Fibroblast of gingiva (primary cell): ENCODE data around the gene ZNF593OS.

Experiments used
- DNase-seq: peaks from one replicate; pipeline ENCODE4 v3.0.0-alpha.2; 2011; ENCODE audit warnings: low read depth

Gene ZNF593OS

DNA sequence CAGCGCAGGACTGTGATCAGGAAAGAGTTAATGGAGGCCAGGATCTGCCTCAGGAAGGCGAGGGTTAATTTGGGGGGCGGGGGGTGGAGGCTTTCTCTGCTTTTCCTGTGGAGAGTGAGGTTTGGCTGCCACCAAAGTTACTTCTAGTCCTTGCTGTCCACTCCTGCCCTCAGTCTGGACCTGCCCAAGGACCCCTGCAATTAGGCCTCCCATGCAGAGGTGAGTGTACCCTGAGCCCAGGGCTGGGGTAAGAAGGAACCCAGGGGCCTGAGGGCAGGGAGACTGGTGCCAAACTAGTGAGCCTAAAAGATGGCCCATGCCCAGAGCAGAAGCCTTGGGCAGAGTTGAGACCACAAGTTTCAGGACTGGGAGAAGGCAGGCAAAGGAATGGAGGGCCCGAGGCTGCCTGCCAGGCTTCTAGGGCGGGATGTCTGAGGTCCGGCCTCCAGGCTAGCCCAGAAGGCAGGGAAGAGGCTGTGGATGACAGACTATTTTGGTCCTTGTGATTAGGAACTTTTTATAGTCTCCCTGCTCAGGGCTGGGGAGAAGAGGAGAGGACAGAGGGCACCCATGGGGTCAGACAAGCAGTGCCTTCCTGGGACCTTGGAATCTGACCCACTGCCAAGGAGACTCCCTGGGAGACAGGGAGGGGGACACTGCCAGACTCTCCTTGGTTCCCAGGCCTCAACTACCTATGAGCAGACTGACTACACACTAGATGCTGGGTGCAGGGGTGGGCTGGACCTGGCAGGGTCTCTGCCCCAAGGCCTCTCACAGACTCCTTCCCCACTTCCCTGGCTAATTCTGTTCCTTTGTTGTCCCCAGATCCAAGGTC is 12.5 kb downstream of the ZNF593OS start, which contains the start of gene FAM110D:
Gene FAM110D (plus strand): TSS at position 172 of the 835 bp plus-strand sequence. CDS start 2,213 bp downstream, outside the sequence.
- no peak for DNase-seq

- no peak for DNase-seq
These were observed 13.2 kb downstream of the ZNF593OS start for GRCh38 chr1:26158271-26158907.

- no peak for DNase-seq
These were observed 15.2 kb downstream of the ZNF593OS start for GRCh38 chr1:26156285-26157038.

GRCh38 chr1:26155370-26156284 is 16.0 kb downstream of the ZNF593OS start:
- DNase-seq = no peak

DNA sequence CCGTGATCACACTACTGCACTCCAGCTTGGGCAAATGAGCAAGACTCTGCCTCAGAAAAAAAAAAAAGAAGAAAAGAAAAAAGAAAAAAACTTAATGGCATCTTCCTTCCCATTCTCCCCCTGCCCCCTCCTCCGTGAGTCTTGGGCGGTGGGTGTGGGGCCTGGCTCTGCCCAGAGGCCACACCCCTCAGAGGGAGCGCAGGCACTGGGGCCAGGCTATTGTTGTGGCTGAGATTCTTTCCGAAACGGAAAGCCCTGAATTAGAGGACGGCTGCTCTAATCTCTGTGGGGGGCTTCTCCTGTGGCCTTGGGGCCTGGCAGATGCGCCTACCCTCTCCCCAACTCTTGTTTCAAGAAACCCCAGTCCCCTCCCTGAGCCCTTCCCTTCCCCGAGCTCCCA is 16.9 kb downstream of the ZNF593OS start:
- DNase-seq = no peak

GRCh38 chr1:26153966-26154532 is 17.6 kb downstream of the ZNF593OS start:
- DNase-seq = no peak

GRCh38 chr1:26148887-26149286 is 22.7 kb downstream of the ZNF593OS start:
- no peak for DNase-seq

DNA sequence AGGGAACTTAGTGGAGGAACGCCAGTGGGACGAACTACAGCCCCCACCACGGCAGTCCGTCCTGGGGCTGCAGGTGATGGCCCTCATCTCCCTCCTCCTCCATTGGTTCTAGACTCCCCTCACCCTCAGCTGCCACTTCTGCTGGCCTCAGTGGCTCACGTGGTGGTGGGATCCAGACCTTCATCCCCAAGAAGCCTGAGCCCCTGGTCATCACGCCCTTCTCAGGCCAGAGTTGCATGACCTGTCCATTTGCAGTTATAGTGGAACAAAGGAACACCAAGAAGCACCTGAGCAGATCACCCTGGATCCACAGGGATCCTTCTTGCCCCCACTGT is 25.7 kb downstream of the ZNF593OS start:
- DNase-seq = no peak

- peak; percentile 67 for DNase-seq
These were observed 26.3 kb downstream of the ZNF593OS start for GRCh38 chr1:26145041-26145959.

GRCh38 chr1:26142159-26142558 is 29.5 kb downstream of the ZNF593OS start:
- no peak for DNase-seq

GRCh38 chr1:26138974-26139558 is 32.6 kb downstream of the ZNF593OS start:
- no peak for DNase-seq

DNA sequence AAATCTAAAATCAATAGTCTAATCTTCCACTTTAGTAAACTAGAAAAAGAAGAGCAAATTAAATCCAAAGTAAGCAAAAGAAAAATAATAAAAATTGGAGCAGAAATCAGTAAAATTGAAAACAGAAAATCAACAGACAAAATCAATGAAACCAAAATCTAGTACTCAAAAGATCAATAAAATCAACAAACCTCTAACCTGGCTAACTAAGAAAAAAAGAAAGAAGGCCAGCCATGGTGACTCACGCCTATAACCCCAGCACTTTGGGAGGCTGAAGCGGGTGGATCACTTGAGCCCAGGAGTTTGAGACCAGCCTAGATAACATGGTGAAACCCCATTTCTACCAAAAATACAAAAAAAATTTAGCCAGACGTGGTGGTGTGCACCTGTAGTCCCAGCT is 37.2 kb downstream of the ZNF593OS start:
- no peak for DNase-seq

DNA sequence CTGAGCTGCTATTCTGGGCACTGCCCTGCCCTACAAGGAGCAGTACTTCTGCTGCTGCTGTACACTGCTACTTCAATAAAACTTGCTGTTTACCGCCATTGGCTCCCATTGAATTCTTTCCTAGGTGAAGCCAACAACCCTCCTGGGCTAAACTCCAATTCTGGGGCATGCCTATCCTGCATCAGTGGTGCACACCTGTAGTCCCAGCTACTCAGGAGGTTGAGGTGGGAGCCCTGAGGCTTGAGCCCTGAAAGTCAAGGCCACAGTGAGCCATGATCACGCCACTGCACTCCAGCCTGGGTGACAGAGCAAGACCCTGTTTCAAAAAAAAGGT is 38.8 kb downstream of the ZNF593OS start:
- no peak for DNase-seq

DNA sequence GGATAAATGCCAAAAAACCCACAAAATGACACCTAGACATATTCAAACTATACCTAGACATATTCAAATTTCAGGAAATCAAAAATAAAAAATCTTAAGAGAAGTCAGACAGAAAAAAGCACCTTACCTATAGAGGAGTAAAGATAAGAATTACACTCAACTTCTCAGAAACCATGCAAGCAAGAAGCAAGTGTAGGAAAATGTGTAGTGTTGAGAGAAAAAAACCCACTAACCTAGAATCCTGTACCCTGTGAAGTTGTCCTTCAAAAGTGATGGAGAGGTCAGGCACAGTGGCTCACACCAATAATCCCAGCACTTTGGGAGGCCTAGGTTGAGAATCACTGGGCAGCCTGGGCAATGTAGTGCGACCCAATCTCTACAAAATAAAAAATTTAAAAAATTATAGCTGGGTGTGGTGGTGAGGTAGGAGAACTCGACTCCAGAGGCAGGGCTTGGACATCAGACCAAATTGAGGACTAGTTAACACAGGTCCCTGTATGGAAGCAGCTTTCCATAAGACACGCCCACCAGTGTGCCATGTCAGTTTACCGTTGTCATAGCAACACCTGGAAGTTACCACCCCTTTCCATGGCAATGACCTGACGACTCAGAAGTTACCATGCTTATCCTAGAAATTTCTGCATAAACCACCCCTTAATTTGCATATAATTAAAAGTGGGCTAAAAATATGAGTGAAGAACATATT is 39.4 kb downstream of the ZNF593OS start:
- DNase-seq = no peak

DNA sequence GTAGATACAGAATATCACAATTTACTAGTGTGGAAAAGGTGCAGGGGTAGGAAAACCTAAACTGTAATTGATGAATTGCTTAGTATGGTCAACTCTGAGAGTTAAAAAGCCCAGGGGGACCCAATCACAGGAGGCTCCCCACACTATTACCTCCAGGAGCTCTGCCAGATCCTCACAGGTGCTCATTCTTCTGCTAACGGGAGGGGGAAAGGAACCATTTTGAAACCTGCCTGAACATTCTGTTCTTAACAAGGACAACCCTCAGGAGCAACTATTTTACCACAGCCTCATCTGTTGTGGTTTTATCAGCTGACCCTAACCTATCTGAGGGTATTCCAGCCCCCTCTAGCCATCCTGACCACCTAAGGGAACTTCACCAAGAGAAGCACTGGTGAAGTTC is 40.9 kb downstream of the ZNF593OS start:
- no peak for DNase-seq

DNA sequence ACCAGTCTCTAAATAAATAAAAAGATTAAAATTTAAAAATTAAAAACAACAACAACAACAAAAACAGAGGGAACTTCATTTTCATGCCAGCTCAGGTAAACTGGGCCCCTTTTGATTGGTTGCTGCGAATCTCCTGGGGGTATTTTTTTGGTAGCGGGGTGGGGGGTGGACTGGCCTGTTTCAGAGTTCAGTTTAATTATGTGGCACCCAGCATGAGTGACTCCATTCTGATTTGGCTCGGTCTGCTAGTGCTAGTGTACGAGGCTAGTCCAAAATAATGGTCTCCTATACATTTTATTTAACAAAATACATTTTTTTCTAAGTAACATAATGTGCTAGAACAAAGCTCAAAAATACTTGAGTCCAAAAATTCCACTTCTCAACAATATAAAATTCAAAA is 41.9 kb downstream of the ZNF593OS start:
- DNase-seq = no peak

DNA sequence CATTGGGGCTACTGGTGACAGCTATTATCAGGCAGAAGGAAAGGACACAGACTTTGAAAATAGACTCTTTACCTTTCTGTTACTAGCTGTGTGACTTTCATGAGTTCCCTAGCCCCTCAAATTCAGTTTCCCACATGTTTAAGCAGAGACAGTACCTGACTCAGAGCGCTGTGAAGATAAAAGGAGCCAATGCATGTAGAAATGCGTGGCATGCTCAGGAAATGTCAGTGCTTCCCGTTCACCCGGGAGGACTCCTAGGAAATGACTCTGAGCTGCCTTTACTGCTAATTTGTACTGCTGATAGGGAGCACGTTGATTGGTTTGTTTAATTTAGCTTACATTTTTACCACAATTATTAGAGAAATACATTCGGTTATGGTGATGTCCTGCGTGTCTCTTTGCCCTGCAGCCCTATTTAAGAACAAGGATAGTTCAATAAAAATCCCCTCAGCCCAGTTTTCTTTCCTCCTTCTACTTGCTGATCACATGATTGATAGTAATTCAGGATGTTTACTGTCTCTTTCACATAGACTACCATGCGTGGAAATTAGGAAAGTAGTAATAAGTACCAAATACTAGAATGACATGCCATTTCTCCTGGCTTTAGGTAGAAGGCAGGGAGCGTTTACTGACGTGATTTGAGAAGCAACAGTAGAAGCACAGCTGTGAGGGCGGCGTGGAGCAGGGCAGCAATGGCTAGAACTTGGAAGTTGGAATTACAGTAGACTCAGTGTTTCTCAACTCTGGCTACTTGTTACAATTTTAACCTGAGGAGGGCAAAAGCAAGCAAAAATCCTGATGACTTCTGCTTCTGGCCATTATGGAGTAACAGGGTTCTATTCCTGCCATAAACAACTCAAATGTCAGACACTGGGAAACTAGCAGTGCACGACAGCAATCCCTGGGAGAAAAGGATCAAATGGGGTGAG is 44.1 kb downstream of the ZNF593OS start:
- DNase-seq = no peak

GRCh38 chr1:26126321-26127084 is 45.1 kb downstream of the ZNF593OS start:
- no peak for DNase-seq
